GM21526 (cell line): ENCODE data around the gene METTL25B.

Source experiments
- ATAC-seq: cut with Tn5 transposase; IDR thresholded peaks from one replicate; pipeline ENCODE4 v1.9.1; 2021; ENCODE audit warnings: moderate library complexity; ENCODE audit not compliant: unreplicated experiment, low FRiP score

The METTL25B gene

DNA sequence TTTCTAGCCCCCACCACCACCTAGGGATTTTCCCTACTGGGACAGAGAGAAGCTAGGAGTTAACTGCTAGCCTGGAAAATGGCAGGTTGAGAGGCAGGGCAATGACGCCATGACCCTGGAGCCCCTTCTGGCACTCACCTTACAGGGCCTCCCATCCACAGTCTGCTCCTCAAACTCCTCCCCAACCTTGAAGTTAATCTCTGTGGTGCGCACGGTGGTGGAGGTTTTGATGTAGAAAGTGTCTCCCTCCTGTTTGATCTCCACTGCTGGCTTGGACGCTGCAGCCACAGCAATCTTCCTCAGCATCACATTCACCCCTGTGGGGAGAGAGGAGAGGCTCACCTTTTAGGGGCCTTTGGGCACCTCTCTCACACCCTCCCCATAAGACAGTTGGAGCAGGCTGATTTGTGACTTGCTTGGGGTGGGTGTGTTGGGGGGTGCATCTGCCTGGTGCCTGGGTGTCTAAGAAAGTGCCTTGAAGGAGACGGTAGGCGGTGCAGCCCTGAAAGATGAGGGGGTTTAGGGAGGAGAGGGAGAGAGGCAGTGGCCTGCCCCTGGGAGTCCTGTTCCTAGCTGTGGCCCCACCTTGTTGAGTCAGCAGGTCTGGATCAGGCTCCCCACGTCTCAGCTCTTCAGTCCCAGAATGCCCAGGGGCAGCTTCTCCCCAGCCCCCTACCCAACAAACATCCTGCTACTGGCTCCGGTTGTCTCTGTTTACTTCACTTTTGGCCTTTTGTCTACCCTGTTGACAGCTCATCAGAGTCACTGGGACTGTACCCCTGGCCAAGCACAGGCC is 27.3 kb upstream of the METTL25B start:
- no peak for ATAC-seq

GRCh38 chr1:156703336-156703735 is 24.9 kb upstream of the METTL25B start:
- ATAC-seq = no peak

- ATAC-seq = no peak
Observed at GRCh38 chr1:156703741-156704140, 24.5 kb upstream of the METTL25B start.

- no peak for ATAC-seq
Observed at GRCh38 chr1:156704166-156704711, 24.0 kb upstream of the METTL25B start.

- no peak for ATAC-seq
Observed at GRCh38 chr1:156704930-156705320, 23.3 kb upstream of the METTL25B start.

DNA sequence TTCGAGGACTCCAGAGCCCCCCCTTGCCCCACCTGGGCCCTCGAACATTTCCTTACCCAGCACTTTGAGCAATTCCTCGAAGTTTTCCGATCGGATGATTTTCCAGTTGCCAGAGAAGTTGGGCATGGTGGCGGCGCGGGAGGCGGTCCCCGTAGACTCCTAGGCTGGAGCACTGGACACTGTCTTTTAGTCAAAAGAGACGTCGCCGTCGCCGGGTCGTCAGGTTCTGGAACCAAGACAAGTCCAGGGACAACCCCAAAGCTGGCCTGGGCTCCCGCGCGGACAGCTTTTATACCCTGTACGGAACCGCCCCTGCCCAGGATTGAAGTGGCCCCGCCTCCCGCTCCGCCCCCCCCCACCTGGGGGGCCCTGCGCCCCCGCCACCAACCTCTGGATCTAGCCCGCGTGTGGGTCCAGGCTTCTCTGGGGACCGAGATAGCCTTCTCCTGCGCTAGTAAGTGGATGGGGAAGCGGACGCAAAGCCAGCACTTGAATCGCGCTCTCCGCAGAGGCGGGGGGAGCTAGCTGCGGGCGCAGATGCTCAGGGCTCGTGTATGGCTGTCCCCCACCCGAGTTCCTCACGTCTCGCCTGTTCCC is 22.9 kb upstream of the METTL25B start, which contains the start of gene CRABP2:
TSS of gene CRABP2 (minus strand) at position 263 of the 597 bp plus-strand sequence. CDS start at position 126, 137 bp downstream.
- ATAC-seq = no peak

DNA sequence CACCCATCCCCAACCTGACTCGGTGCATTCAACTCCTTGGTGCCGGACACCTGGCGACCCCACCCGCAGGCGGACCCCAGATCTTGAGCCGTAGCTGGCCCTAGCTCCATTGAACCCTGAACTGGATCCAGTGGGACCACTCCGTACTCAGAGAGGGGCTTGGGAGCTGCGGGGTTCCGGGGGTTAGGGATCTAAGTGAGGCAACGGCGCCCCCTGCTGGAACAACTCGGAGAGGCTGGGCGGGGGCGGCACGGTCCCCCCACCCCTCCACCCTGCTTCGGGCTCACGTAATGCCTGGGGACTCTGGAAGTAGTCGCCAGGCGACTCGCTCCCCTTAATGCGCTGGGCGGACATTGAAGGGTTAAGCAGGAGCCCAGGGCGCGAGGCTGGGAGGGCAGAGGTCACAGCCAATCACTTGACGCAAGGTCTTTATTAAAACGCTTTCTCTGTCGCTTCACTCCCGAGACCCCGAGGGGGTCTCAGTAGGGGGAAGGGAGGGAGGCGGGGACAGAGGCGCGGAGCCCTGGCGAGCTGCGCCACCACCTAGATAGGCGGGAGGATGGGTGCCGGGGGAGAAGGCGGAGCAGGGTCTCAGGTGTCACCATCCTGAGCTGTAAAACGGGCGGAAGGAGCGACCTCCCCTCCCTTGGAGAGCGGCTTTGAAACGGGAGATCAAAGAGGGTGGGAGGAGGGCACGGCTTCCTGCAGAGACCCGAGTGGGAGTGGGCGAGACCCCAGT is 22.2 kb upstream of the METTL25B start:
- no peak for ATAC-seq

DNA sequence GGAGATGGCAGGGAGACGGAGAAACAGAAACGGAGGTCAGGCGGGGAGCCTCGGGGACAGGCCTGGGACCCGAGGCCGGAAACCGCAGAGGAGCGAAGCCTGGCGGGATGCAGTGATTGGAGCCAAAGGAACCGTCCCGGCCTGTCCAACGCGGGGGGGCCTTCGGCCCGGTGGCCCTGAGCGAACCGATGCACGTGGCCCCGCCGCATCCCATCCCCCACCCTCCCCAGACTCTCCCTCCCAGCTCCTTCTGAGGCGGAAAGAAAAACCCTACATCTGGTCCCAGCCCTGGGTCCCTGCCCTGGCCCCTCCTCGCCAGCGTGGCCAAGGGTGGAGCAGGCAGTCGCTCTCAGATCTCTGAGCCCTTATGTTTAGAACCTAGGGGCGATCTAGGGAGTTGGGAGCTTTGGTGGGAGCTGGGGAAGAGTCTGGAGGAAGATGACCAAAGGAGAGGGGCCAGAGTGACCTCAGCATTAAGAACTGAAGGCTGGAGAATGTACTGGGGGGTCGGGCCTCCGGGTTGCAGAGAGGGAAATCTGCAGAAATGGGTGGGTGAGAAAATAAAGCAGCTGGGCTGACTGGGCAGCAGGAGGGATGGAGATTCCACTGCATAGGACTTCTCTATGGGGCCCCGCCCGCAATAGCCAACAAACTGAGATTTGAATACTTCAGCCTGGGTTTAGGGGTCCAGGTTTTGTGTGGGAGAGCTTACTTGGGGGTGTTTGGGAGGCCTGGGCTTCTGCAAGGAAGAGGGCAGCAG is 21.4 kb upstream of the METTL25B start:
- ATAC-seq = no peak

DNA sequence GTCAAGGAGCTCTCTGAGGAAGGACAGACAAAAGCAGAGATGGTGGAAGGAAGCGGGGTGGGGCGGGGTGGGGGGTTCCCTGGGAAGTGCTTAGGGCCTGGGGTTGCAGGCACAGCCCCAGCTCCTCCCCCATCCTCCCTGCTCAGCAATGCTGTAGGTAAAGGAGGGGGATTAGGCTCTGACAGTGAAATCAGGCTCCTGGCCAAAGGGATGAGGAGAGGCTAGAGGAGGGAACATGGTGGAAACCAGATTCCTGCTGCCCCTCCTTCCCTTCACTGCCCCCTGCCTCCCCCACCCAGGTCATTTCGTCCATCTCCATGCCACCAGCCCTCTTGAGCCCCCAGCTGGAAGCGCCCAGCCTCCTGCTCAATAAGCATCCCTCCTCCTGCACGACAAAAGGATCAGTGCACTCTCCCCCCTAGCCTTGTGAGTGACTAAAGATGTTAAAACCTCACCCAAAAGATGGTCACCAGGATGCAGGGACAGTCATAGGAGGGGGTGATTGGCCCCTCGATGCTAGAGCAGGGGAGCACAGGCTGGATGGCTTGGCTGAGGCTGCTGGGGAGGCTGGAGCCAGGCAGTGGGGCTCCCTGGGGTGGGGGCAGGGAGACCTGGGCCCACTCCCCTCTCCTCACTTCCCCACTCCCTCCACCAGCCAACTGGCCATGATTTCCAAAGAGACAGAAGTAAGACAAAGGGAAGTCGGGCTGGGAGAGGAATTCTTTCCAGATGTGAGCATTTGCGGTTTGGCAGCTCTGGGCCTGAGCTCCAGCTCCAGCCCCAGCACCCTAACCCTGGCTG is 20.7 kb upstream of the METTL25B start:
- no peak for ATAC-seq

GRCh38 chr1:156708218-156708661 is 20.0 kb upstream of the METTL25B start:
- ATAC-seq = no peak

GRCh38 chr1:156709031-156709430 is 19.2 kb upstream of the METTL25B start:
- ATAC-seq = no peak

DNA sequence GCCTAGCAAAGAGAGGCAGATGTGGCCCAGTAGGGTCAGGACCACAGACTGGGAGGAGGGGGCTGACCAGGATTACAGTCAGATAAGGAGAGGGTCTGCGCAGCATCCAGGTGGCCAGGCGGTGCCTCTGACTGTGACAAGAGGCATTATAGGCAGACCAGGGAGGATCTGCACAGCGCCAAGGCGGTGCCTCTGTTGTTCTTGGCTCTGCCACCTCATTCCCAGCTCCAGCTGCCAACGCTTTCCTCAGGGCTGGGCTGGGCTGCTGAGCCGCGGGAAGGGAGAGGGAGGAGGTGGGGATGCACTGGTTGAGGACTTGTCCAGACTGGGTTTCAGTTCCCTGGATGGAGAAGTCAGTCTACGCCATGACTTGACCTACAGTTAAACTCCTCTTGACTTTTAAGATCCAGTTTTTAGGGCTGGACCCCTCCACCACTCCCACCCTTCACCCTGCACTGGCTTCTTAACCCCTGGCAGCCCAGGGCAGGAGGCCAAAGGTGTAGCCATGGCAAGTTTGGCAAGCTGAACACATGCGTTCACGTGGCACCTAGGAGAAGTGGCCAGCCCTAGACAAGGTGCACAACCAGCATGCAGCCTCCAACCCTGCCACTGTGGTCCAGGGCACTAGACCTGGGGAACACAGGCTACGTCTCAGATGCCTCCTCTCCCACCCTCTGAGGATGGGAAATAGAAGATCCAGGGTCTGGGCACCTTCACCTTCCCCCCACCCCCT is 18.3 kb upstream of the METTL25B start:
- ATAC-seq = no peak

DNA sequence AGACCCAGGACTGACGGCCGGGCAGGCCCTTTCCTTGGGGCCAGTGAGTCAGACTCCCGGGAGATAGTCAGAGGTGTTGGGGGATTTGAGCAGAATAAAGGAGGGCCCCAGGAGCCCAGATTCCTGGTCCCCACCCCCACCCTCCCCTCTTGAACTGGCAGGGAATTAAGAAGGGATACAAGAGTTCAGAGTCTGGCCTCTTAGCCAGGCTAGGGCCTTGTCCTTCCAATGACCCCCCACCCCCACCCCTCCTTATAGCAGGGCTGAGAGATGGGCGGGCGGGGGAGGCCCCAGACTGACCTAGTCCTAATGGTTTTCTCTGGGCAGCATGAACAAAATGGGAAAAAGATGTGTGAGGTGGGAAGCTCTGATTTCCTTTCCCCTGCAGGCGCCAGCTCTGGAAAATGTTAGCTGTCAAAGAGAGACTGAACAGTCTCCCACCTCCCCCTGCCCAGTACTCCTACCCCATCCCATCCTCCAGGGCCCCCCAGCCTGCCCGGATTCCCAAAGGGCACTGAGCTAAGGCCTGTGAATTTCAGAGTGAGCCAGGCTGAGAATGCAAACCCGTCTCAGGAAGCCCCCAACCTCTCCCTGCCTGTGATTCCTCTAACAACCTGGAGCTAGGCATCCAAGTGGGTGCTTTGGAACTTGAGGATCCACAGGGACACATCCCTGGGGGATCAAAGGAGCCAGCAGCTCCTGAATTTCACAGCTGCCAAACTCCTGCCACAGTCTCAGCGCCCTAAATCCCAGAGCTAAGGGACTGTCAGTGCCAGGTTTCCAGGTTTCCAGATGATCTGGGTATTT is 17.1 kb upstream of the METTL25B start:
- ATAC-seq = no peak

DNA sequence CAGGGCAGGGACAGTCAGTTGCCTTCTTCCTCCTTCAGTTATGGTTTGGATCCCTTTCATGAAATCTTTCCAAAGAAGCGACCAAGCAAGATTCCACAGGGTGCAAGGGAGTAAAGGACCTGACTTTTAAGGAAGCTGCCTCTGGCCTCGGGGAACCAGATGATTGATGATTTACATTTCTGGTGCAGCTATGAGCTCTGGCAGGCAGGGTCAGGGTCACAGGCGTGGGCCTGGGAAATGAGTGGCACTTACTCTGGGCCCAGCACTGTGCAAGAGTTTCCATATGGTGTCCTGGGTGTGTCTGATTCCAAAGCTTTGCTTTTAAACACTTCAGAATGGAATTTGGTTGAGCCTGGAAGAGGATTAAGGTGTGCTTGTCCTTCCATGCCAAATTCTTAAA is 15.6 kb upstream of the METTL25B start:
- no peak for ATAC-seq

DNA sequence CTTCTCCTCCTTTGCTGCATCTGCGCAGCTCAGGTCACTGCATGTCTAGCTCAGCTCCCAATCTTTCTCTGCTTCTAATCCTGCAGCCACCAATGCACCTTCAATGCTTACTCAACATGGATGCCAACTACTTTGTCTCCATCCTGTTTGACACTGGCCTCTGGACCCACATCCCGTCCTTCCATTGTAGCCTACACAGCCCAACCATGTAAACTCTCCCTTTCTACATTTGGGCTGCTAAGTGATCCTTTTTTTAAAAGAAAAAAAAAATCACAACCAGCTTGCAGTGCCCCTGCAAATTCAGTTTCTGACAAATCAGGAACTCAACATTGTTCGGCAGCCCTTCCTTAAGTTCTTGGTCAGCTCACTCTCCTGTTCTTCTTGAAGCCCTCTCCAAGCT is 13.4 kb upstream of the METTL25B start:
- ATAC-seq = no peak

DNA sequence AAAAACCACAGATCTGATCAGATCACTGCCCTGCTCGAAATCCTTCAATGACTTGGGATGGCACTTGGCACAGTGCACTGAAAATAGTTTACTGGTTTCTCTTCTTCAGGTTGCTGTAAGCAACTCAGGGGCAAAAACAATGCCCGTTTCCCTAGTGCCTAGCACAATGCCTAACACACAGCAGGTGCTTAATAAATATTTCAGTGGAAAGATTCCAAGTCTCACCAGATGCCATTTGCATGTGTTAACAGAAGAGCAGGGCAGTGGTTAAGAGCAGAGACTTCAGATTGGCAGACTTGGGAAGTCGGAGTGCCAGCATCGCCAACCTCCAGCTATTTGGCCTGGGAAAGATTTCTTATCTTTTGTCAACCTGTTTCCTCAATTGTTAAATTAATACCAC is 10.9 kb upstream of the METTL25B start:
- ATAC-seq = no peak

GRCh38 chr1:156721131-156721530 is 7.1 kb upstream of the METTL25B start:
- ATAC-seq = no peak

GRCh38 chr1:156721535-156721934 is 6.7 kb upstream of the METTL25B start:
- ATAC-seq = no peak
